Measurements from ENCODE around the gene THSD4.

The THSD4 gene

GRCh38 chr15:71688509-71689094, 573.3 kb downstream of the THSD4 start:
- DNase-seq (no peak), ATAC-seq (no peak)

- ATAC-seq (no peak), DNase-seq (no peak)
Measured at GRCh38 chr15:71691081-71691457, 575.8 kb downstream of the THSD4 start.

GRCh38 chr15:71691458-71692417, 576.5 kb downstream of the THSD4 start:
- DNase-seq = no peak
- no peak for ATAC-seq

- DNase-seq (no peak), ATAC-seq (no peak)
Measured at GRCh38 chr15:71697236-71697635, 582.0 kb downstream of the THSD4 start.

- no peak for DNase-seq
- ATAC-seq = no peak
Measured at GRCh38 chr15:71698030-71698429, 582.8 kb downstream of the THSD4 start.

GRCh38 chr15:71698742-71699141, 583.5 kb downstream of the THSD4 start:
- ATAC-seq = no peak
- no peak for DNase-seq

- no peak for DNase-seq
- ATAC-seq = no peak
Measured at GRCh38 chr15:71699977-71700376, 584.7 kb downstream of the THSD4 start.

GRCh38 chr15:71701808-71702207, 586.5 kb downstream of the THSD4 start:
- ATAC-seq = no peak

GRCh38 chr15:71702496-71702895, 587.2 kb downstream of the THSD4 start:
- ATAC-seq = no peak
- no peak for DNase-seq

More at GRCh38 chr15:71701808-71702207, 586.5 kb downstream of the THSD4 start:
- no peak for DNase-seq

GRCh38 chr15:71705151-71705550, 589.9 kb downstream of the THSD4 start:
- DNase-seq (no peak), ATAC-seq (no peak)

- DNase-seq = no peak
- ATAC-seq = no peak
Measured at GRCh38 chr15:71706461-71707229, 591.4 kb downstream of the THSD4 start.

- DNase-seq (no peak), ATAC-seq (no peak)
Measured at GRCh38 chr15:71707230-71708050, 592.2 kb downstream of the THSD4 start.

- ATAC-seq (no peak), DNase-seq (no peak)
Measured at GRCh38 chr15:71708051-71708429, 592.8 kb downstream of the THSD4 start.

- no peak for ATAC-seq
- no peak for DNase-seq
Measured at GRCh38 chr15:71708741-71709140, 593.5 kb downstream of the THSD4 start.

- no peak for ATAC-seq
Measured at GRCh38 chr15:71709808-71710418, 594.6 kb downstream of the THSD4 start.

GRCh38 chr15:71712182-71712581, 596.9 kb downstream of the THSD4 start:
- ATAC-seq (no peak), DNase-seq (no peak)

More at GRCh38 chr15:71709808-71710418, 594.6 kb downstream of the THSD4 start:
- no peak for DNase-seq

GRCh38 chr15:71713191-71713809, 598.0 kb downstream of the THSD4 start:
- no peak for ATAC-seq
- no peak for DNase-seq

- ATAC-seq (no peak), DNase-seq (no peak)
Measured at GRCh38 chr15:71715914-71716313, 600.6 kb downstream of the THSD4 start.

- DNase-seq = no peak
- no peak for ATAC-seq
Measured at GRCh38 chr15:71716990-71717389, 601.7 kb downstream of the THSD4 start.

- ATAC-seq (no peak), DNase-seq (no peak)
Measured at GRCh38 chr15:71718116-71718910, 603.0 kb downstream of the THSD4 start.
